Psoas muscle (tissue), 8 donors: ENCODE measurements around the gene IRX2. TPM values are rescaled to one million over a fixed set of nuclear protein-coding genes. Genes with fewer than 3 reads are reported as not detected.

Experiments
- ATAC-seq, 4 donors: fragments of 200-7000 bp; cut with Tn5 transposase; one replicate each; pipeline ENCODE4 v1.9.1; 2020; ENCODE audit warnings: moderate library complexity in 3 of 4, mild to moderate bottlenecking in 2 of 4
- DNase-seq, 2 donors: peaks; one replicate each; pipeline ENCODE4 v3.0.0-alpha.2; 2020
- H3K27ac ChIP-seq: fragments of 200-600 bp; one replicate; pipeline ENCODE4 v1.8.0; 2022
- H3K27me3 ChIP-seq, 3 donors: fragments of 200-600 bp in 1 of 3; one replicate each; pipeline versions ENCODE4 v1.6.1 to v1.8.0; 2013 to 2022; ENCODE audit warnings: low read length in 2 of 3, mild to moderate bottlenecking in 2 of 3, moderate library complexity in 1 of 3; ENCODE audit not compliant: insufficient read depth in 3 of 3
- H3K36me3 ChIP-seq, 2 donors: fragments of 200-600 bp in 1 of 2; one replicate each; pipeline versions ENCODE4 v1.6.1 to v1.8.0; 2013 to 2022; ENCODE audit warnings: low read depth in 1 of 2, mild to moderate bottlenecking in 1 of 2, moderate library complexity in 1 of 2; ENCODE audit not compliant: insufficient read depth in 1 of 2
- H3K4me1 ChIP-seq: fragments of 200-600 bp; one replicate; pipeline ENCODE4 v1.8.0; 2022
- H3K4me3 ChIP-seq: fragments of 200-600 bp; one replicate; pipeline ENCODE4 v1.8.0; 2022; ENCODE audit warnings: mild to moderate bottlenecking
- H3K9me3 ChIP-seq: fragments of 200-600 bp; one replicate; pipeline ENCODE4 v1.8.0; 2022
- CTCF ChIP-seq: fragments of 200-600 bp; IDR thresholded peaks from one replicate; pipeline ENCODE4 v1.8.0; 2022; ENCODE audit warnings: antibody characterized with exemption
- WGBS, 3 donors: extraction: QIAGEN DNeasy Blood & Tissue Kit; methylation state at CpG; one replicate each; pipeline versions ENCODE4 v1.1.6 to v1.1.7; 2013; 5-methylcytosine and 5-hydroxymethylcytosine counted together
- intact Hi-C, 2 donors: fragments of 100-400 bp; cut with DNase I; formaldehyde crosslinking; loops; one replicate each; pipeline versions ENCODE4 v1.11.0 to v1.14.2; 2022
- polyA plus RNA-seq, 3 donors: library from polyadenylated mRNA; stranded (reverse); fragments of 200-250 nt; gene quantifications; one replicate each; pipeline ENCODE4 v1.2.3, GENCODE V29; 2013
- total RNA-seq, 4 donors: library from RNA; stranded (reverse); fragmentation: NEBNext Ultra II Directional in 2 of 4; extraction: Animal tissue kit (Norgen Biotek cat#: 25700) in 2 of 4; gene quantifications; one replicate each; pipeline versions ENCODE4 v1.2.1 to v1.2.4, GENCODE V29; 2021 to 2023
- donor health status: healthy with polysubstance abuse.
- donor health status: DM: no; HTN: no; CAD: no; lungs with moderate emphysema.
- donor health status: Bipolar disorder and iron deficiency.
- donor health status: healthy.
- donor health status: DM: yes; HTN: yes; CAD: no.
- donor health status: DM: no; HTN: no; CAD: no.
- donor health status: DM: no; HTN: no; CAD: no.
- donor health status: DM: yes; HTN: yes; CAD: no.

IRX2 gene
- total and polyA plus RNA-seq, 7 donors, result 0.03 to 0.17 (median 0.08) TPM; not detected in 3

- Histone ChIP-seq H3K36me3 (no peaks in the 10 kb centered on the region), H3K27ac (no peak overlapping the region), H3K9me3 (no peaks in the 10 kb centered on the region), H3K4me3 (no peak overlapping the region), H3K27me3 (peaks cover 0 to 1% (median 0%) of the 10 kb centered on the region in 3 donors), H3K4me1 (no peaks in the 10 kb centered on the region)
- intact Hi-C loops, result no loop called here
- no peak for TF ChIP-seq CTCF
- ATAC-seq (no peak), DNase-seq (no peak)
- 78 to 88% (median 86%) methylated on average over 3 of the region's 3 CpGs for WGBS, 3 donors
Observed at GRCh38 chr5:2782658-2783057, 31.2 kb upstream of the IRX2 start.

GRCh38 chr5:2780421-2781171 is 29.1 kb upstream of the IRX2 start:
- 65 to 71% (median 67%) methylated on average over 11 of the region's 11 CpGs for WGBS, 3 donors
- no peak overlapping the region for H3K4me3 ChIP-seq
- no peaks in the 10 kb centered on the region for H3K36me3 ChIP-seq
- no peak for TF ChIP-seq CTCF
- peaks cover 0 to 1% (median 0%) of the 10 kb centered on the region in 3 donors for H3K27me3 ChIP-seq
- intact Hi-C loops, result no loop called here
- no peak for DNase-seq
- H3K9me3 ChIP-seq, result no peaks in the 10 kb centered on the region
- no peak for ATAC-seq
- no peaks in the 10 kb centered on the region for H3K4me1 ChIP-seq
- H3K27ac ChIP-seq, result no peak overlapping the region

GRCh38 chr5:2779459-2779858 is 28.0 kb upstream of the IRX2 start:
- TF ChIP-seq CTCF, result no peak
- peaks cover 0 to 1% (median 0%) of the 10 kb centered on the region in 3 donors for H3K27me3 ChIP-seq
- H3K9me3 ChIP-seq, result no peaks in the 10 kb centered on the region
- DNase-seq (no peak), ATAC-seq (no peak)
- no peak overlapping the region for H3K27ac ChIP-seq
- intact Hi-C loops, result no loop called here
- no peak overlapping the region for H3K4me3 ChIP-seq
- H3K36me3 ChIP-seq, result no peaks in the 10 kb centered on the region
- WGBS, 3 donors, result 66 to 82% (median 69%) methylated on average over 9 of the region's 9 CpGs
- no peaks in the 10 kb centered on the region for H3K4me1 ChIP-seq

GRCh38 chr5:2776337-2777302 is 25.1 kb upstream of the IRX2 start:
- H3K9me3 ChIP-seq, result no peaks in the 10 kb centered on the region
- intact Hi-C loops, result no loop called here
- no peak for TF ChIP-seq CTCF
- 63 to 72% (median 71%) methylated on average over 20 of the region's 20 CpGs for WGBS, 3 donors
- H3K27ac ChIP-seq, result no peak overlapping the region
- DNase-seq (no peak), ATAC-seq (no peak)
- H3K4me3 ChIP-seq, result no peak overlapping the region
- no peaks in the 10 kb centered on the region for H3K36me3 ChIP-seq
- H3K4me1 ChIP-seq, result no peaks in the 10 kb centered on the region
- peaks cover 0 to 3% (median 1%) of the 10 kb centered on the region in 3 donors for H3K27me3 ChIP-seq
